Measurements from ENCODE around the gene MYO10.
"Not testable (repeated sequence)": the region's sequence is repeated elsewhere in the genome, so short reads cannot be mapped to it uniquely, and the experiment has no call there.

Gene MYO10

DNA sequence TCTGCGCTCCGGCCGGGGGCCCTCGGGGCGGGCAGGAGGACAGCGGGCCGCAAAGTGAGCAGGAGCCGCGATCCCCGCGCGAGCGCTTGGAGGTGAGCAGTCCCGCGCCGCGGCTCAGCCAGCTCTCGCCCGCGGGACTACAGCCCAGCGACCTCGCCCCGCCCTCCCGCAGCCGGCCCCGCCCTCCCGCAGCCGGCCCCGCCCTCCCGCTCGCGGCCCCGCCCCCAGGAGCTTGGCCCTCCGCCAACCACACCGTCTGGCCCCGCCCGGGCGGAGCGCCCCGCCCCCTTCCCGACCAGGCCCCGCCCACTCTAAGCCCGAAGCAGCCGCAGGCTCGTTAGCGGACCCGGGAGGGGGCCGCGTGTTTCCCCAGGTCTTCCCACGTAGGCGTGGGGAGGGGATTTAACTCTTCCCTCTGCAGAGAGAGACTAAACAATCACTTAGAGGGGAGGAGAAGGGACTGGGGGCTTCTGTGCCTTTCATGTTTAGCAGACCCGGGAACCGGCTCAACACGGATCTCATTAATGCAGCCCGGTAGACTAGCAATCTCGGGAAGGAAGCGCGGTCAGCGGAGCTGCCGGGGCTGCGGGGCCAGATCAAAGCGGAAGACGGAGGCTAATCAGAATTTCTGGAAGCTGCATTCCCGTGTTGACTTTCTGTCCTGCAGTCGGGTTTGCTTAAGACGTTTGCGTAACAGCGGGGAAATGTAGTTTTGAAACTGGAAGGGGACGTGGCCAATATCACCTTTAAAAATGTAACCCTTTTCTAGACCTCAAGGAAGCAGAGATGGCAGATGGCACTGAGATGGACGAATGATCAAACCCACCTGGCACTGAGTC lies at the start of gene MYO10:
MYO10 (minus strand) TSS at position 139 of the 839 bp plus-strand sequence. CDS start 480 bp downstream, outside the sequence.
- no peak for DNase-seq (ENCODE audit: low read depth in 2 of 2)

DNA sequence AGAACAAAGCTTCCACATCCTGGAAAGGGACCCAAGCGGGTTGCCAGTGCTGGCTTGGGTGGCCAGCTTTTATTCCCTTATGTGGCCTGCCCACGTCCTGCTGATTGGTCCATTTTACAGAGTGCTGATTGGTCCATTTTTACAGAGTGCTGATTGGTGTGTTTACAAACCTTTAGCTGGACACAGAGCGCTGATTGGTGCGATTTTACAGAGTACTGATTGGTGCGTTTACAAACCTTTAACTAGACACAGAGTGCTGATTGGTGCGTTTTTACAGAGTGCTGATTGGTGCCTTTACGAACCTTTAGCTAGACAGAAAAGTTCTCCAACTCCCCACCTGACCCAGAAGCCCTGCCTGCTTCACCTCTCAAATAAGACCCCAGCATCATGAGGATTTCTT lies 49.2 kb upstream of the MYO10 start:
- DNase-seq (ENCODE audit: low read depth in 2 of 2) = not testable (repeated sequence)

DNA sequence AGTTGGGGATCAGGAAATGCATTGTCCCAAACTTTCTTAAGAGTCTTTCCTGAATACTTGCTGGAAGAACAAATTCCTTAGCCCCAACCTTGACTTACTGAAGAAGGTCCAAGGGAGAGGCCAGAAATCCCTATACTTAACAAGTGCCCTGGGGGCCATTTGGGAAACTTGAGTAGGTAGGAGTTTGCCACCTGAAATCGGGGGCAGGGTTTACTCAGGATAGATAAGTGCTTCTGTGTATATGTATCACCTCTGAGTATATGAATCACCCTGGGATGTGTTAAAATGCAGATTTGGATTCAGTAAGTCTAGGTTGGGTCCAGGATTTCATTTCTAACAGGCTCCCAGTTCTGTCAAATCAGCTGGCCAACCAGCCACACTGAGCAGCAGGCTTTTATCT lies 47.9 kb upstream of the MYO10 start:
- no peak for DNase-seq (ENCODE audit: low read depth in 2 of 2)

DNA sequence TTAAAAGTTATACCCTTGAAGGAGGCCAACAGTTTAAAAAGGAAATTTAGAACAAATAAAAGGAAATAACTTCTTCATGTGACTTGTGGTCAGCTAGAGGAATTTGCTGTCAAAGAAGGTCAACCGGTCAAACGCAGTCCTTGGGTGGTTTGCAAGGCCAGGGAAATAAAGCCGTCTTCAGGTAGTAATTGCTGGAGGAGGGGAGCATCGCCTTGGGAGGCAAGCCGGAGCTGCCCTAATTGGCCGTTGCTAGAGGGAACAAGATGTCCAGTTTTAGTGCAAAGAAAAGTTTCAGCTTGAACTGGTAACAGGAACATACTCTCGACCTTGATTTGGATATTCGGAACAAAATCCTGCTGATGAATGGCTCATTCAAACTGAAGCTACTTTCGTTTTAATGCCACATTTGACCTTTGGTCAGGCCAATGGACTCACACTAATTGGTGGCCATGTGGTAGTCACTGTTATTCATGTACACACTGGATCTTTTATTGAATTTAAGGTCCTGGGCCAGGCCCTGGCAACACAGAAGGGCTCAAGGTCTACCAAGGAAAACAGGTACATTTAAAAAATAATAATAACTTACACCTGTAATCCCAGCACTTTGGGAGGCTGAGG lies 47.0 kb upstream of the MYO10 start:
- DNase-seq (ENCODE audit: low read depth in 2 of 2) = no peak

DNA sequence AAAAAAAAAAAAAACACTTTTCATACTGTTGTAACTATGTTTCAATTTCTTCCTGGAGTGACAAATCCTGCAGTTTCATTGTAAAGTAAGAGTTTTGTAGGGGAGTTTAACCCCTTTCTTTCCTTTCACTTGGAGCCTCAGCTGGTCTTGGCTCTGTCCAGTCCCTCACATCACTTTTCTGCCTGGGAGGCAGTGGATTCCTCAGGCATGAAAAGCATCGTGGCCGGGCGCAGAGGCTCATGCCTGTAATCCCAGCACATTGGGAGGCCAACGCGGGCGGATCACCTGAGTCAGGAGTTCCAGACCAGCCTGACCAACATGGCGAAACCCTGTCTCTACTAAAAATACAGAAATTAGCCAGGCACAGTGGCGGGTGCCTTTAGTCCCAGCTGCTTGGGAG lies 45.6 kb upstream of the MYO10 start:
- DNase-seq (ENCODE audit: low read depth in 2 of 2) = no peak

DNA sequence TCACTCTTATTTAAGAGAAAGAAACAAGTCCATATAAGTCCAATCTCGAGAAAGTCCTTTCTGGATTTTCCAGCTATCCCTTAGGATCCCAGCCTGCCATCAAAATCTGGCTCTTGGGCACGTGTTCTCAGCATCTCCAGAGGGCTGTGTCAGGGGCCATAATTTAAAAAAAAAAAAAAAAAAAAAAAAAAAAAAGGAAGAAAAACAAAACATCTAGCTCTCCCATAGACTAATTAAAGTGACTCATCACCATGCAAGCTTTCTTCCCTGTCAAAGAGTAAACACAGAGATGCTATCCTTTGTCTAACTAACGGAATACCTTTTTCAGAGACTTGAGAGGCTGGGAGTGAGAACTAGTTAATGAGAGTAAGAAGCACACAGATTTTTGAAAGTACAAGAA lies 44.9 kb upstream of the MYO10 start:
- DNase-seq (ENCODE audit: low read depth in 2 of 2) = no peak

DNA sequence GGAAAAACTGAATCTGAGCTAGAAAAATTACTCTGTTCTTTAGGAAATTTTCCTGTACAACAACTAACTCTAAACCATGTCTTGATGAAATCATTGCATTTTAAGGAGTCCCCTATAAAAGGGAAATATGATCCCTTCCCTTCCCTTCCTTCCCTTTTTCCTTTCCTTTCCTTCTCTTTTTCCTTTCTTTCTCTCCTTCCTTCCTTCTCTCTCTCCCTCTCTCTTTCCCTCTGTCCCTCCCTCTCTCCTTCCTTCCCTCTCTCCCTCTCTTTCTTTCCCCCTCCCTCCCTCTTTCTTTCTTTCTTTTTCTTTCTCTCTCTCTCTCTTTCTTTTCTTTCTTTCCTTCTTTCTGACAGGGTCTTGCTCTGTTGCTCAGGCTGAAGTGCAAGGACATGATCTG lies 42.2 kb upstream of the MYO10 start:
- DNase-seq (ENCODE audit: low read depth in 2 of 2) = no peak

DNA sequence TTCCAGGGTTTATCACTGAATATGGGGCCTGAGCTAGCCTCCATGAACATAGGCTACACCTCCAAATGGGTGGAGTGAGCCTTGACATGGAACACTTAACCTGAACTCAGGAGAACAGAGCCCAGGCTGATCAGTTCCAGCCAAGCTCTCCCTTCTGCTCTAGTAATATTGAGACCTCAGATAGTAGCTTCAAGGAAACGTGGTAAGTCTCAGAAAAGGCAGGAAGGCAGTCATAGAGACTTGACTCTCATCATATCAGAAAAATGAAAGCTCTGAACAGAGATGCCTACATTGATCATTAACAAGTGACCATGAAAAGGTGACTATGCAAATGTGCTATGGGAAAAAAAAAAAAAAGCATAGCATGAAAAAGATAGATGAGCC lies 40.5 kb upstream of the MYO10 start:
- DNase-seq (ENCODE audit: low read depth in 2 of 2) = no peak

DNA sequence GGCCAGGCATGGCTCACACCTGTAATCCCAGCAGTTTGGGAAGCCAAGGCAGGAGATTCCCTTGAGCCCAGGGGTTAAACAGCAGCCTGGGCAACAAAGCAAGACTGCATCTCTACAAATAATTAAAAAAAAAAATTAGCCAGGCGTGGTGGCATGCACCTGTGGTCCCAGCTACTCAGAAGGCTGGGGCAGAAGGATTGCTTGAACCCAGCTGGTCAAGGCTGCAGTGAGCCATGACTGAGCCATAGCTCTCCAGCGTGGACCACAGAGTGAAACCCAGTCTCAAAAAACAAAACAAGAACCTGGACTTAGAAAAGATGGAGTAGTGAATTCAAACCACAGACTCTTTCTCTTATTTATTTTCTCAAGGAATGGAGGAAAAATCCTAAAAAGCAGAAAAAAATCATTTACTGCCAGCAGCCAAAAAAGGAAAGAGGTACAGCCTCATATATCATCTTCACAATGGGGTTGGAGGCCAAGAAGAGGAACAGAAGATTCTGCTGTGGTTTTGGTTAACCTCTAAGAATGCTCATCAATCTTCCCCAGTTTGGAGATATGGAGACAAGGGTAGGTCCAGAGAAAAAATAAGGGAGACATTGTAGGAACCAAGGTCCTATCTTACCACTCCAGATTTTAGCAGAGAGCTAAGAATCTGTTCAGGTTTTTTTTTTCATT lies 40.0 kb upstream of the MYO10 start:
- no peak for DNase-seq (ENCODE audit: low read depth in 2 of 2)

DNA sequence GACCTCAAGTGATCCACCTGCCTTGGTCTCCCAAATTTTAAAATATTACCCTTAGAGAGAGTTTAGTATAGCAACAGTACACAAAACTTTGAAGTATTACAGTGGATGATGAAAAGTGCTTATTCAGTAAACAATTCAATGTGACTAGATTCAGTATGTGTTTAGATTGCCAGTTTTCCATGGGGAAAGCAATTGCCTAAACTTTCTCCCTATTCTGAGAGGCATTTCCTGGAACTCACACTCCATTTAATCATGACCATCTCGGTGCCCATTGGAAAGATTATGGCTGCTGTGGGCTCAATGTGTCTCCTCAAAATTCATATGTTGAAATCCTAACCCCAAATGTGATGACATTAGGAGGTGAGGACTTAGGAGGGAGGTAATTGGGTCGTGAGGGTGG lies 38.9 kb upstream of the MYO10 start:
- DNase-seq (ENCODE audit: low read depth in 2 of 2) = no peak

DNA sequence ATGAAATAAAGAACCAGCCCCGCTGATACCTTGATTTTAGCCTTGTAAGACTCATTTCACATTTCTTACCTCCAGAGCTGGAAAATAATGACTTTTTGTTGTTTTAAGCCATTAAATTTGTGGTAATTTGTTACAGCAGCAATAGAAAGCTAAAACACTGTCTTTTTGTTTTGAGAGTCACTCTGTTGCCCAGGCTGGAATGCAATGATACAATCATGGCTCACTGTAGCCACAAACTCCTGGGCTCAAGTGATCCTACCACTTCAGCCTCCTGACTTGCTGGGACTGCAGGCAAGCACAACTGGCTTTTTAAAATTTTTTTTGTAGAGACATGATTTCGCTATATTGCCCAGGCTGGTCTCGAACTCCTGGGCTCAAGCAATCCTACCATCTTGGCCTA lies 34.7 kb upstream of the MYO10 start:
- no peak for DNase-seq (ENCODE audit: low read depth in 2 of 2)

DNA sequence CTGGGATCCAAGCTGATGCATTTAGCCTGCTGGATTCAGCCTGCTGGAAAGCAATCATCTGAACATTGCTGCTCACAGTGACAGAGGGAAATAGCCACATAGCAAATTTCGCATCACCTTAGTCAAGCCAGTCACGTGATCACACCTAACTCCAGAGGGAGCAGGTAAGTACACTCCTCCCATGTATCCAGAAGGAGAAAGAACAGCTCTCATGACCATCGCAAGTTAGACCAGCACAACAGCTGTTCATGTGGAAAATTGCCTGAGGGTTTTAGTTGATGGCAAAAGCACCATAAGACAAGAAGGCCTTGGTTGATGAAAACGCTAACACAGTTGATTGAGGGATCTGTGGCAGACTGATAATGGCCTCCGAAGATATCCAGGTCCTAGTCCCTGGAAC lies 34.2 kb upstream of the MYO10 start:
- no peak for DNase-seq (ENCODE audit: low read depth in 2 of 2)

DNA sequence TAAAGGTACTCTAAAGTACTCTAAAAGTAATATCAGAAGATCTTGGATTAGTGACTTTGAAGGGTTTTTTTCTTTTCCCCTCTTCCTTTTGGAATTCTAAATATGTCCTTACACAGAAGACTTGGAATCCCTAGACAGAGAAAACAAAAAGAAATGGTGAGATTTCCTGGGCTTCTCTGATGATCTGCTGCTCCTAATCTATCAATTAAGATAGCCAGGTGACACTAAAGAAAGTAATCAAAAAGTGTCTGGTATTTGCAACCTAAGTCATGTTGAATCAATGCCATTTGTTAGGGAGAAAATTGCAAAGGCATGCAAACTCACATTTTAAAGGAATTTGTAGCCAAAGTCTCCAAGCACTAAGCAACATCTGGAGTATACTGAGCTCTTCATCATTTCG lies 29.5 kb upstream of the MYO10 start:
- DNase-seq (ENCODE audit: low read depth in 2 of 2) = no peak

DNA sequence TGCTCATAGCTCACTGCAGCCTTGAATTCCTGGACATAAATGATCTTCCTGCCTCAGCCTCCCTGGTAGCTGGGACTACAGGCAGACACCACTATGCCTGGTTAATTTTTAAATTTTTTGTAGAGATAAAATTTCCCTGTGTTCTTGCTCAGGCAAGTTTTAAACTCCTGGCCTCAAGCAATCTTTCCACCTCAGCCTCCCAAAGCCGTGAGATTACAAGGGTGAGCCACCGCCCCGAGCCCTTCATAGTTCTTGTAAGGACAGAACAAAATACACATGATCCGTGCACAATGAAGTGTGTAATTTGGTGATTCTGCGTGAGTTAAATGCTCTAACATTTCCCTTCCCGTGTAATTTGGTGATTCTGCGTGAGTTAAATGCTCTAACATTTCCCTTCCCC lies 27.7 kb upstream of the MYO10 start:
- DNase-seq (ENCODE audit: low read depth in 2 of 2) = no peak

DNA sequence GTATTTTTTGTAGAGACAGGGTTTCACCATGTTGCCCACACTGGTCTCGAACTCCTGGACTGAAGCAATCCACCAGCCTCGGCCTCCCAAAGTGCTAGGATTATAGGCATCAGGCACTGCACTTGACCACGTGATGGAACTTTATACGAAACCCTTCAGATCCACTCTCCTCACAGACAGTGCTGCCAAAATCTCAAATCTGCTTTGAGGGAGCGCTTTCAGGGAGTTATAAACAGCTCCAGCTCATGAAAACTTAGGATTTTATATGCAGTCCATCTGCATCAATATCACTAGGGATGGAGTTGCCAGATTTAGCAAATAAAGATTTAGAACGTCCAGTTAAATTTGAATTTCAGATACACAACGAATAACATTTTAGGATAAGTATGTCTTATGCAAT lies 25.0 kb upstream of the MYO10 start:
- DNase-seq (ENCODE audit: low read depth in 2 of 2) = no peak

DNA sequence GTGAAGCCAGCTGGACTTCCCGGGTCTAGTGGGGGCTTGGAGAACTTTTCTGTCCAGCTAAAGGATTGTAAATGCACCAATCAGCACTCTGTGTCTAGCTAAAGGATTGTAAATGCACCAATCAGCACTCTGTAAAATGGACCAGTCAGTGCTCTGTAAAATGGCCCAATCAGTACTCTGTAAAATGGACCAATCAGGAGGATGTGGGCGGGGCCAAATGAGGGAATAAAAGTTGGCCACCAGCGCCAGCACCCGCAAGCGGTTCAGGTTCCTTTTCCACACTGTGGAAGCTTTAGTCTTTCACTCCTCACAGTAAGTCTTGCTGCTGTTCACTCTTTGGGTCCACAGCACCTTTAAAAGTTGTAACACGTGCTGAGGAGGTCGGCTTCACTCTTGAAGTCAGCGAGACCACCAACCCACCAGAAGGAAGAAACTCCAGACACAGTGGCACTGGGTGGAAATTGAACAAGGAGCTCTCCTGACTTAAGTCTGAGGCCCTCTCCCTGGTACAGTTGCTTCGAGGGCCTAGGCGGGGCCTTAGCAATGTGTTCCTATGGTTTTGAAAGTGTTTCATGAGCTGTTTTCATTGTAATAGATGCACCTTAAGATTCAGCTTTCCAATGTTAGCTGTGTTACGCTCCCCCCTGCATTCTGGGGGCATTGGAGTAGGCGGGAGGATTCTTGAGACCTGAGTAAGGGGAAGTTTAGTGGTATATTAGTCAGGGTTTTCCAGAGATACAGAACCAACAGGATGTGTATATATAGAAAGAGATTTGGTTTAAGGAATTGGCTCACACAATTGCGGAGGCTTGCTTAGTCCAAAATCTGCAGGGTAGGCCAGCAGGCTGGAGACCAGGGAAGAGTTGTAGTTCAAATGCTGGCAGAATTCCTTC lies 21.5 kb upstream of the MYO10 start:
- no peak for DNase-seq (ENCODE audit: low read depth in 2 of 2)

DNA sequence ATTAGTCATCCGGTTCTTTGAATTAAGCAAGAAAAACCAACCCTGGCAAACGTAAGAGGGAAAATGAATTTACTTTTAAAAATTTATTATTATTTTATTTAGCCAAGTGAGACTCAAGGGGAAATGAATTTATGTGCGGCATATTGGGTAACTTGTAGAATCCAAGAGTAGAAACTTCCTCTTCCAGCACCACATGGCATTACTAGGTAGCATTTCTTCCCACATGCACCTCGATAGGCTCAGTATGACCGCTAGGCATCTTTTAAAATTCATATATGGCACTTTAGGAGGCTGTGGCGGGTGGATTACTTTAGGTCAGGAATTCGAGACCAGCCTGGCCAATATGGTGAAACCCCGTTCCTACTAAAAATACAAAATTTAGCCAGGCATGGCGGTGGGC lies 17.6 kb upstream of the MYO10 start:
- no peak for DNase-seq (ENCODE audit: low read depth in 2 of 2)

DNA sequence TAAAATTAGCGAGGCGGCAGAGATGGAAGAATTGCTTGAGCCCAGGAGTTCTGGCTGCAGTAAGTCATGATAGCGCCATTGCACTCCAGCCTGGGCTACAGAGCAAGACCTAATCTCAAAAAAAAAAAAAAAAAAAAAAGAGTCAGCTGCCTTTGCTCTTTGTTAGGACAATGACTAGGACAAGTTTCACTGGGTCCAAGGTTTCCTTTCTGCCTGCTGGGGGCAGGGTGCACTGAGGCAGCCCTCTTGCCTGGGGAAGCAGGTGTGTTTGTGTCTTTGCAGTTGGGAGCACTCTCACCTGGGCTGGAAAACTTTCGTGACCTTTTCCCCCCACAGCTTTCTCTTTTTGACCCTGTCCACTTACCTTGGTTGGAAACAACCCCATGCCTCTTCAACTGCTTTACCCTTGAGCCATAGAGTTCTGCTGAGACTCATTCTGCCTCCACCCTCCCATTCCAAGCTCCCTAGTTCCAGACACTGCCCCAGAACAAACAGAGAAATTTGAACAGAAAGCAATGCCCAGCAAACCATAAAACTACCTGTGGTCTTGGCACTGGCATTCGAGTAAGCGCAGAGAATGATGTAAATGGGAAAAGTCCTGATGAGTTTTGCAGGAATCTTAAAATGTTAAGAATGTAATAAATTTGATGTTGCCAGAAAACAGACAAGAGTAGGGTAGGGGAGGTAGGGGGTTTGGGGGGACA lies 17.0 kb upstream of the MYO10 start:
- DNase-seq (ENCODE audit: low read depth in 2 of 2) = no peak

DNA sequence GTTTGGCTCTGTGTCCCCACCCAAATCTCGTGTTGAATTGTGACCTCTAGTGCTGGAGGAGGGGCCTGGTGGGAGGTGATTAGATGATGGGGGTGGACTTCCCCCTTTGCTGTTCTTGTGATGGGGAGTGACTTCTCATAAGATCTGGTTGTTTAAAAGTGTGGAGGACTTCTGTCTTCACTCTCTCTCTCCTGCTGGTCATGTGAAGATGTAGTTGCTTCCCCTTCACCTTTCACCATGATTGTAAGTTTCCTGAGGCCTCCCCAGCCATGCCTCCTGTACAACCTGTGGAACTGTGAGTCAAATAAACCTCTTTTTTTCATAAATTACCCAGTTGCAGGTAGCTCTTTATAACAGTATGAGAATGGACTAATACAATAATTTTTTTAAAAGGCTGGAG lies 10.6 kb upstream of the MYO10 start:
- no peak for DNase-seq (ENCODE audit: low read depth in 2 of 2)

DNA sequence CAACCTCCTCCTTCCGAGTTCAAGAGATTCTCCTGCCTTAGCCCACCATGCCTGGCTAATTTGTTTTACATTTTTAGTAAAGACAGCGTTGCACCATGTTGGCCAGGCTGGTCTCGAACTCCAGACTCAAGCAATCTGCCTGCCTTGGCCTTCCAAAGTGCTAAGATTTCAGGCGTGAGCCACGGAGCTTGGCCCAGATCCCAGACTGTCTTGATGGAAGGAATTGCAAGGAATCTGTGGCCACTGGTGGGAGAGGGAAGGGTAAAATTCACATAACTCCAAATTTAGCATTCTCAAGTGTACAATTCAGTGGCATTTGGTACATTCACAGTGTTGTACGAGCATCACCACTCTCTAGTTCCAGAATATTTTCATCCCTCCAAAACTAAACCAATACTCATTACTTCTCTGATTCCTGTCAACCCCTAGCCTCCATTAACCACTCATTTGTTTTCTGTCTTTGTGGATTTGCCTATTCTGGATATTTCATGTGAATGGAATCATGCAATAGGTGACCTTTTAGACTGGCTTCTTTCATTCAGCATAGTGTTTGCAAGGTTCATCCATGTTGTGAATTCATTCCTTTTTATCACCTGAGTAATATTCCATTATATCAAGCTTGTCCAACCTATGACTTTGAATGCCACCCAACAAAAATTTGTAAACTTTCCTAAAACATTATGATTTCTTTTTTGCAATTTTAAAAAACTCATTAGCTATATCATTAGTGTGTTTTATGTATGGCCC lies 8.9 kb upstream of the MYO10 start:
- DNase-seq (ENCODE audit: low read depth in 2 of 2) = no peak
